GM21526 (cell line): ENCODE results near the gene RPL22.

Experiments used
- ATAC-seq: cut with Tn5 transposase; IDR thresholded peaks from one replicate; pipeline ENCODE4 v1.9.1; 2021; ENCODE audit warnings: moderate library complexity; ENCODE audit not compliant: unreplicated experiment, low FRiP score

Gene RPL22

DNA sequence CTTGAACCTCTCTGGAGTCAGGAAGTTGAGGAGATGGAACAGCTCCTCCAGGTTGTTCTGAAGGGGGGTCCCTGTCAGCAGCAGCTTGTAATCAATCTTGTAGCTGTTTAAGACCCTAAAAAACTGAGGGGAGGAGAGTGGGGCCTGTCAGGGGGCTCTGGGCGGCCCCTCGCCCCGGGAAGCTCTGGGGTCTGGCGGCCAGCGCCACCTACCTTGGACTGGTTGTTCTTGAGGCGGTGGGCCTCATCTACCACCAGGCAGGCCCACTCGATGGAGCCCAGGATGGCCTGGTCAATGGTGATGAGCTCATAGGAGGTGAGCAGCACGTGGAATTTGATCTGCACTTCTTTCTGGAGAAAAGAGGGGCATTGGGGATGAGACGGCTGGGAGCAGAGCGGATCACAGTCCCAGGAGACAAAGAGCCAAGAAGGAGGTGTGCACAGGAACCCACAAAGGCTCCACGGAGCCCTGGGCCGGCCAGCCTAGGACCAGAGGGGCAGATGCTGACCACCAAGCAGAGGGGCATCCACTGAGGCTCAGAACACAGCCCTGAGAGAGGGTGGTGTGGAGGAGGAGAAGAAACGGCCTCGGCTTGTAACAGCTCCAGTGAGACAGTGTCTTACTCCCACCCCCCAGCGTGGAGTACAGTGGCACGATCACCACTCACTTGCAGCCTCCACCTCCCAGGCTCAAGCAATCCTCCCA lies 62.7 kb downstream of the RPL22 start:
- no peak for ATAC-seq
